ENCODE data around the gene BBX.

GRCh38 chr3:107651782-107652181 lies 129.0 kb downstream of the BBX start:
- TF ChIP-seq CTCF (IDR thresholded peaks at IDR 0.05) (no peak), POLR2A (IDR thresholded peaks at IDR 0.05) (no peak)
